Endothelial cell of umbilical vein (primary cell): ENCODE data around the gene GNRHR. TPM values are rescaled to one million over a fixed set of nuclear protein-coding genes. Genes with fewer than 3 reads are reported as not detected.

Source experiments
- BruUV-seq: library from RNA; stranded (reverse); fragments of 400-500 nt; replicated peaks from 2 replicates; lab custom pipeline; 2021; lab: Mats Ljungman, UMichigan
- CTCF ChIA-PET: fragments of 300-600, 350-600 bp; sonication (Branson Sonifier 250); formaldehyde crosslinking; loops from one replicate; lab custom pipeline; 2021; ENCODE audit warnings: antibody characterized with exemption, inconsistent platforms; lab: Charles Lee
- POLR2A ChIA-PET: fragments of 300-600, 350-600 bp; sonication (Branson Sonifier 250); formaldehyde crosslinking; loops from one replicate; lab custom pipeline; 2021; ENCODE audit warnings: antibody characterized with exemption, inconsistent platforms; lab: Charles Lee
- DNase-seq: peaks from one replicate; pipeline ENCODE4 v3.0.0-alpha.2; 2011; ENCODE audit warnings: low read depth, low spot score
- FAIRE-seq: peaks from 2 replicates; lab custom pipeline; 2011; peaks lifted over from hg19 to GRCh38; lab: Jason Lieb, UNC
- H2AFZ ChIP-seq: 2 replicates; pipeline ENCODE4 v1.6.0; 2012; ENCODE audit warnings: low read depth, low read length, control low read depth, inconsistent platforms
- H3K27ac ChIP-seq: 2 replicates; pipeline ENCODE4 v1.5.1; 2011; ENCODE audit warnings: low read depth, mild to moderate bottlenecking, control low read depth, low read length, moderate library complexity; ENCODE audit not compliant: insufficient read depth
- H3K27me3 ChIP-seq, 2 experiments: 2 replicates each; pipeline versions ENCODE4 v1.6.0 to v1.6.1; 2011; ENCODE audit warnings: low read length in 2 of 2, mixed read lengths in 1 of 2; ENCODE audit not compliant: control insufficient read depth in 2 of 2, insufficient read depth in 2 of 2
- H3K36me3 ChIP-seq, 2 experiments: 2 replicates in 1 of 2; 3 replicates in 1 of 2; pipeline ENCODE4 v1.5.1; 2011; ENCODE audit warnings: low read length in 2 of 2, mild to moderate bottlenecking in 1 of 2, moderate library complexity in 1 of 2; ENCODE audit not compliant: control insufficient read depth in 2 of 2, insufficient read depth in 2 of 2; ENCODE audit errors: extremely low read depth in 1 of 2
- H3K4me1 ChIP-seq: 3 replicates; pipeline ENCODE4 v1.5.1; 2011; ENCODE audit warnings: mild to moderate bottlenecking, low read length; ENCODE audit not compliant: control insufficient read depth, insufficient read depth; ENCODE audit errors: extremely low read depth
- H3K4me2 ChIP-seq: 2 replicates; pipeline ENCODE4 v1.6.1; 2011; ENCODE audit warnings: low read length, control low read depth, mixed read lengths; ENCODE audit not compliant: insufficient read depth
- H3K4me3 ChIP-seq, 3 experiments: fragments of 200-600 bp in 1 of 3; sonication (generic), shearing (Covaris generic) in 1 of 3; replicated peaks in 1 of 3; 2 replicates each; pipeline ENCODE4 v1.5.1; 2011 to 2016; ENCODE audit warnings: control low read depth in 3 of 3, low read length in 3 of 3, mild to moderate bottlenecking in 2 of 3, inconsistent platforms in 1 of 3, low read depth in 1 of 3, moderate library complexity in 1 of 3; ENCODE audit not compliant: insufficient read depth in 1 of 3
- H3K79me2 ChIP-seq: 2 replicates; pipeline ENCODE4 v1.6.0; 2012; ENCODE audit warnings: low read length, inconsistent platforms; ENCODE audit not compliant: control insufficient read depth, insufficient read depth
- H3K9ac ChIP-seq: replicated peaks from 2 replicates; pipeline ENCODE3; 2011; ENCODE audit warnings: low read length, control low read depth; ENCODE audit not compliant: insufficient read depth; ENCODE audit errors: extremely low read depth
- H3K9me1 ChIP-seq: replicated peaks from 3 replicates; pipeline ENCODE4 v1.6.0; 2011; ENCODE audit warnings: mild to moderate bottlenecking, low read length; ENCODE audit not compliant: control insufficient read depth, insufficient read depth; ENCODE audit errors: extremely low read depth
- H3K9me3 ChIP-seq: replicated peaks from 2 replicates; pipeline ENCODE4 v1.5.1; 2012; ENCODE audit warnings: low read length, inconsistent platforms; ENCODE audit not compliant: control insufficient read depth, insufficient read depth
- H4K20me1 ChIP-seq: replicated peaks from 2 replicates; pipeline ENCODE3; 2011; ENCODE audit warnings: mild to moderate bottlenecking, low read length; ENCODE audit not compliant: control insufficient read depth, insufficient read depth; ENCODE audit errors: extremely low read depth
- CTCF ChIP-seq, 2 donors: IDR thresholded peaks; 1 replicate in 1 of 2; 2 replicates in 1 of 2; pipeline ENCODE4 v1.5.1; 2011; ENCODE audit warnings: low read length in 2 of 2, mild to moderate bottlenecking in 2 of 2, moderate library complexity in 2 of 2, control low read depth in 1 of 2, inconsistent platforms in 1 of 2, low read depth in 1 of 2; ENCODE audit not compliant: insufficient read depth in 1 of 2; ENCODE audit errors: extremely low read depth in 1 of 2
- EZH2 ChIP-seq: IDR thresholded peaks from 2 replicates; pipeline ENCODE4 v1.6.1; 2012; ENCODE audit warnings: borderline replicate concordance, low read depth, mild to moderate bottlenecking, moderate library complexity, low read length, inconsistent platforms; ENCODE audit not compliant: severe bottlenecking
- FOS ChIP-seq: IDR thresholded peaks from 2 replicates; pipeline ENCODE4 v1.6.1; 2011; ENCODE audit warnings: mild to moderate bottlenecking, low read length, moderate library complexity, borderline replicate concordance; ENCODE audit not compliant: insufficient read depth
- GATA2 ChIP-seq: IDR thresholded peaks from 2 replicates; pipeline ENCODE4 v1.7.0; 2011; ENCODE audit warnings: low read depth, mild to moderate bottlenecking, moderate library complexity, mixed read lengths, low read length; ENCODE audit not compliant: insufficient read length, insufficient read depth
- JUN ChIP-seq: IDR thresholded peaks from 2 replicates; pipeline ENCODE4 v1.6.1; 2011; ENCODE audit warnings: borderline replicate concordance, low read depth; ENCODE audit not compliant: insufficient read length, insufficient read depth
- MAX ChIP-seq: IDR thresholded peaks from 2 replicates; pipeline ENCODE4 v1.6.1; 2011; ENCODE audit not compliant: insufficient read depth, insufficient read length
- MYC ChIP-seq: IDR thresholded peaks from one replicate; pipeline ENCODE4 v1.6.1; 2011; ENCODE audit warnings: mild to moderate bottlenecking, low read depth, low read length
- POLR2A ChIP-seq: IDR thresholded peaks from 2 replicates; pipeline ENCODE4 v1.6.1; 2012; ENCODE audit warnings: low read depth, mild to moderate bottlenecking, control low read depth, low read length
- POLR2AphosphoS5 ChIP-seq: IDR thresholded peaks from 2 replicates; pipeline ENCODE4 v1.6.1; 2012; ENCODE audit warnings: low read depth, mild to moderate bottlenecking, control low read depth, low read length, moderate library complexity; ENCODE audit not compliant: insufficient read depth
- dilution Hi-C: fragments of 300-500 bp; cut with MboI; formaldehyde crosslinking; loops from one replicate; pipeline ENCODE4 v1.15.0; 2019; ENCODE audit warnings: low sequenced_read_pairs; ENCODE audit not compliant: extremely low pct_ligation_motif_present
- intact Hi-C: fragments of 100-400 bp; cut with micrococcal nuclease; formaldehyde crosslinking; loops from one replicate; pipeline ENCODE4 v1.10.0; 2022
- polyA plus RNA-seq, 4 experiments: library from polyadenylated mRNA; depleted of rRNA in 3 of 4; stranded (reverse) in 3 of 4; unstranded in 1 of 4; fragments of >200 nt; gene quantifications; 2 replicates each; pipeline versions ENCODE4 v1.2.1 to v1.2.3, GENCODE V29; 2011 to 2012; ENCODE audit warnings: missing spikeins in 1 of 4
- total RNA-seq: library from RNA; stranded (reverse); gene quantifications from 2 replicates; pipeline ENCODE4 v1.2.3, GENCODE V29; 2021

GNRHR gene
- total and polyA plus RNA-seq, 2 donors (not counting 3 experiments of a cell fraction or from before 2014, with no cell fraction given), result not detected

- no peak for DNase-seq
- Histone ChIP-seq H3K9me1 (no peaks in the 10 kb centered on the region), H3K4me3 (no peak overlapping the region), H3K9ac (no peak overlapping the region), H3K4me2 (no peak overlapping the region), H3K4me1 (peaks cover 14% of the 10 kb centered on the region), H2AFZ (no peak overlapping the region), H3K79me2 (no peaks in the 10 kb centered on the region), H3K27me3 (no peaks in the 10 kb centered on the region), H3K27ac (no peak overlapping the region), H3K36me3 (no peaks in the 10 kb centered on the region), H4K20me1 (no peaks in the 10 kb centered on the region), H3K9me3 (no peaks in the 10 kb centered on the region)
- dilution Hi-C loops, result no loop called here
- no TSS peak for BruUV-seq
- POLR2A ChIA-PET, result no interaction called here
- intact Hi-C loops, result no loop called here
- no peak for FAIRE-seq
- TF ChIP-seq EZH2, result no peak
- no peak for TF ChIP-seq JUN
- TF ChIP-seq MAX, result no peak
- CTCF ChIA-PET, result interaction anchor here (3.4 kb wide), 1 partner anchor 32 kb away, joined by 15 read pairs; no protein-coding TSS in a partner anchor
Measured at GRCh38 chr4:67714955-67715354, 39.2 kb downstream of the GNRHR start.

- H3K4me3 ChIP-seq, result no peak overlapping the region
- H3K9me1 ChIP-seq, result no peaks in the 10 kb centered on the region
- no peak overlapping the region for H3K9ac ChIP-seq
- no peak for TF ChIP-seq POLR2AphosphoS5
- no peak for TF ChIP-seq FOS
- TF ChIP-seq MYC, result no peak
- no peak for TF ChIP-seq CTCF (IDR thresholded peaks at IDR 0.05; ENCODE audit: extremely low read depth in 1 of 2, insufficient read depth in 1 of 2, low read depth in 1 of 2, low read length in 2 of 2)
- no peak for TF ChIP-seq GATA2
- no peak for TF ChIP-seq MAX
- no peak for TF ChIP-seq EZH2
- TF ChIP-seq JUN, result no peak
- TF ChIP-seq POLR2A, result no peak
- H3K4me1 ChIP-seq, result peaks cover 14% of the 10 kb centered on the region
- FAIRE-seq (no peak), DNase-seq (no peak)
- no peaks in the 10 kb centered on the region for H3K9me3 ChIP-seq
- intact Hi-C loops (no loop called here), dilution Hi-C loops (no loop called here)
- no peaks in the 10 kb centered on the region for H3K36me3 ChIP-seq
- CTCF ChIA-PET, result interaction anchor here (0.8 to 3.4 kb wide), 4 partner anchors 10 to 32 kb away, joined by 3 to 15 read pairs (median 3); partner anchors contain the start of gene UBA6
- H3K27me3 ChIP-seq, result no peaks in the 10 kb centered on the region
- H3K4me2 ChIP-seq, result no peak overlapping the region
- BruUV-seq, result no TSS peak
- POLR2A ChIA-PET, result no interaction called here
- H3K27ac ChIP-seq, result peak overlapping the region; percentile 69
- H2AFZ ChIP-seq, result no peak overlapping the region
- no peaks in the 10 kb centered on the region for H4K20me1 ChIP-seq
- H3K79me2 ChIP-seq, result no peaks in the 10 kb centered on the region
Measured at GRCh38 chr4:67714248-67714583, 40.0 kb downstream of the GNRHR start.
